Embryonic facial prominence (tissue), 1 donor: ENCODE data around the gene BATF2.

Source experiments
- DNase-seq: peaks from one replicate; pipeline ENCODE4 v3.0.0-alpha.2; 2016; ENCODE audit errors: extremely low spot score

The BATF2 gene

GRCh38 chr11:64963072-64963631, 33.6 kb downstream of the BATF2 start:
- DNase-seq, result no peak

- DNase-seq, result no peak
These were observed 36.1 kb downstream of the BATF2 start for GRCh38 chr11:64960719-64961118.

GRCh38 chr11:64959498-64959897, 37.3 kb downstream of the BATF2 start:
- no peak for DNase-seq

- DNase-seq, result no peak
These were observed 42.6 kb downstream of the BATF2 start for GRCh38 chr11:64954201-64954600.

GRCh38 chr11:64951529-64951928, 45.2 kb downstream of the BATF2 start:
- no peak for DNase-seq

- no peak for DNase-seq
These were observed 49.5 kb downstream of the BATF2 start for GRCh38 chr11:64947208-64947814.
